ENCODE data around the gene PSPN.

DNA sequence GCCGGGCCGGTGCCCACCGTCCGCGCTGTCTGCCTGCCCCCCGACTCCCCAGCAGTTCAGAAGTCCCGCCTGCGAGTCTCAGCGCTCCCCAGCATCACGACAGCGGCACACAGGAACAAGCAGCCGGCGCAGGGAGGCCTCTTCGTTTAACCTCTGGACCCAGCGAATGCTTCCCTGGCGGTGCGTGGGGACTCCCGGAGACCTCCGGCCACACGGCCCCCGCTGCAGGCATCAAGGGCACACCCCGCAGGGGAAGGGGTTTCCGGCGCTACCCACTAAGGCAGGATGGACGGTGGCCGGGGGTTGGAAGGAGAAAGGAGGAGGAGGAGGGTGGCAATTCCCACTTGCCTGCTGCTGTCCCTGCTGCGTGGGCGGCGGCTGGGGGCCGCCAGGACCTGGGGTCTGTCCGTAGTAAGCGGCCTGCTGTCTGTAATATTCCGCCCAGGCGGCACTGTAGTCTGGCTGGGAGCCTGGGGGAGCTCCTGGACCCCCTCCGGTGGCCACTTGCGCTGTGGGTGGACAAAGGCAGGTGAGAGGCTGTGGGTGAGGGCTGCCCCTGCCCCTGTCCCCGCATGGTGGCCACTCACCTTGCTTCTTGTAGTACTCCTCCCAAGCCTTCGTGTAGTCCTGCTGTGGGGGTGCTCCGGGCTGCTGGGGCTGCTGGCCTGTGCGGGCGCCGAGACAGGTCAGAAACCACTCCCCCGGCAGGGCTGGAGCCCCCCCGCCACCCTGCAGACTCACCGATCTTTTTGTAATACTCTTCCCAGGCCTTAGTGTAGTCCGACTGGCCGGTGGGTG, 39.3 kb upstream of the PSPN start:
- TF ChIP-seq EZH2 (IDR thresholded peaks at IDR 0.05; ENCODE audit: insufficient read depth, poor library complexity, severe bottlenecking) (no peak), EZH2phosphoT487 (IDR thresholded peaks at IDR 0.05; ENCODE audit: insufficient read depth, low read depth) (no peak)

Measured in GM23248 (cell line).